GM18499 (cell line): ENCODE results near the gene DUSP6.

Source experiments
- ATAC-seq: cut with Tn5 transposase; IDR thresholded peaks from one replicate; pipeline ENCODE4 v1.9.1; 2021; ENCODE audit warnings: moderate number of reproducible peaks; ENCODE audit not compliant: insufficient read depth, unreplicated experiment

Gene DUSP6

DNA sequence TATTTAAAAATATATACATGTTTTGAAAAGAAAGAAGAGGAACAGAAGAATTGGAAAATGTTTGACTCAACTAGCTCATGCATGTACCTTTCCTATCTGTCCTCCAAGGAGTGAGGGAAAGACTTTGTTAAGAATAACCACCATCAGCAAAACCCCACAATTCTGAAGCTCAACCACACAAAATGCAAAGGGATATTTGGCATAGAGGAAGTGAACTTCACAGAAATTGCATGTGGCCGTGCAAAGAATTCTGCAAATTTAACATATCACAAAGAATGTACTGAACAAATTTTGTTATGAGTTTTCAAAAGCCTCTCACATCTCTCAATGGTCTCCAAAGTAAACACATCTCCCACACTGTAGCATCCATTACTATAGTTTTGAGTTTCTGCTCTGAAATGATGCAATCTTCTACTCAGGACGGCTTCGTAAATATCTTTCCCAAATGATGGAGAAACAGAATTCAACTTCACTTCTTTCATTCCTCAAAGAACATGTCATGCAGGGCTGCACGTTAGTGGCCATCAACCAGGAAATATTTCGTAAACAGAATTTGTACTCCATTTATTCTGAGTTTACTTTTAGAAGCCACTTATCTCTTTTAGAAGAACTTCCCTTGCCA, 17.6 kb downstream of the DUSP6 start:
- ATAC-seq = no peak

- ATAC-seq = no peak
Measured at GRCh38 chr12:89333564-89334252, 18.6 kb downstream of the DUSP6 start.

DNA sequence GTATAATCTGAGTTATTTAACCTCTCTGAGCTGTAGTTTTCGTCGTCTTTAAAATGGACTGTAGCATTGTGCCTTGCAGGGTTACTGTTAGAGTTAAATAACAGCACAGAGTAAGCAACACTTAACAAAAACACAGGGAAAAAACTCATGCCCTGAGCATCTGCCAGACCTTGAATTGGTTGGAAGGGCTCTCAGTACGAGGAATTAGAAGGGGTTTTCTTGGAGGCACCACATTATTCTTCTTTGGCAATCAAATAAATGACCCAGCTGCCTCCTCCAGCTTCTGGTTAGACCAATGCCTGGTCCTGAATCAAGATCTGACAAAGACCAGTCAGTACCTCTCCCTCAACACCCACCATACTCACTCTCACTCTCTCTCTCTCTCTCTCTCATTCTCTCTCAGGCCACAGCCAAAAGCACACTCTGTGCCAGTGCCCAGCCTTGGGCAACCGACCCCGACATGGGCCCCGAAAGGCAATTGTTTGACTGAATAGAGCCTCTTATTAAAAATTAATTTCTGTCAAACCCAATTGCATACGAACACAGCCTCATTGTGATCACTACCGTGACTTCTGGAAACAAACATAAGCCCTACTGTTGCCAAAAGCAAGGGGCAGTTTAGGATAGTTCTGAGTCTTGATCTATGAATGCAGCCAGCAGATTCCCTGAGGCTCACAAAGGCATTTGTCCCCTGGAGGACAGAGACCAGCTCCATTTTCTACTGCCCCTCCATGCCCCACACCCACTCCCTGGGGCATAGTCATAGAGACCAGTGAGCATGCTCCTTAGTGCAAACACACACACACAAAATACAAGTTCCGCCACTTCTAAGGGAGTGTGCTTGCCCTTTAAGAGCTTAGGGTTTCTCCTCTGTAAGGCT, 23.9 kb downstream of the DUSP6 start:
- no peak for ATAC-seq

DNA sequence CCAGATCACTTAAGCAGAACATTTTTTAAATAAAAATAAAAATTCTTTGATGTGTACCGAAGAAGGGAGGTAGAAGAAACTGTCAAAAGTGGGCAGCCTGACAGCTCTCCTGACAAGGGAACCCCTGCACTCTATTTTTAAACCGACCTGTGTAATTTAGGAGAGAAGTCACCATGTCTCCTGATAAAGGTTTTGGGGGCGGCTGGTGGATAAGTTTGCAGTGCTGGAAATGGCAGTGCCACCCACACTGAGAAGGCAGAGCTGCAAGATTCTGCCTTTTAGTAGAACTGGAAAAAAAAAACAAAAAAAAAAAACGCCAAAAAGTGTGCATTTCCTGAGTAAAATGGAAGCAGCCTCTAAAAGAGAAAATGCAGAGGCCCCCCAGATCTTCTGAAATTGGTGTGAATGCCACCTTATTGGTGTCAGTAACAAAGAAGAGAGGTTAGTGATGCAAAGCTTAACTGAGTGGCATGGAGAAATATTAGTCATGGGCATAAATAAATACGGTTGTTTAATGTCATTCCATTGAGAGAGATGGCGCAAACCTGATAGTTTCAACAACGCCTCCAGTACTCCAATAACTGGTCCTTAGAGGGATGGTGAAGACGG, 24.7 kb downstream of the DUSP6 start:
- no peak for ATAC-seq

DNA sequence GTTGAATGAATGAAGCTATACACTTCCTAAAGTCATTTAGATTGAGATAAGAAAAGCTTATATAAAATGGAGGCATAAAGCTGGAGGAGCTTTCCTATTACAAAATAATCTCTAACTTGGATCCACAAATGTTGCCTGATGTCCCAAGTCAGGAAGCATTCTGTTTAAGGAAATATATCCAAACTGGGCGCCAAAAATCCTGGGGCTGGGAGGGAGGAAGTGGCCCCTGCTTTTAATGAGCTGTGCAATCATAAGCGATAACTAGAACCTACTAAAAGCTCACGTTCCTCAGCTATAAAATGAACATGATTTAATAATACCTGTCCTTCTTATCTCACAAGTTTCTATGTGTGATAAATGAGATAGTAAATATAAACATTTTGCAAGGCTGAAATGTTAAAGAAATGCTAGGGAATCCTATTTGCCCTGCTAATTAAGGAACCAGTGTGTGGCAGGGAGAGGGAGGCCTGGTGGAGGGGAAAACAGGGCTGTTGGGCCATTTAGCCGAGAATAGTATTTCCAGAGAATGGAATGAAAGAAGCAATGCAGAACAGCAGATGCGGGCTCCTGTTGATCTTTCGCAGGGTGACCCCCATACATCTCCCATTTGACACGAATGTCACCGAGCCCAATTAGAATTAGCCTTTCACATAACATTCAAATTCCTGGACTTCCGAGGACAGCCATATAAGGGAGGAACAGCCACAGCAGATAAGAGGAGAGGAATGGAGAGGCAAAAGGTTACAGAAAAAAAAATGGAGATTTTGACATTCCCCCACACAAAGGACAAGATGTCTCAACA, 25.9 kb downstream of the DUSP6 start:
- no peak for ATAC-seq

DNA sequence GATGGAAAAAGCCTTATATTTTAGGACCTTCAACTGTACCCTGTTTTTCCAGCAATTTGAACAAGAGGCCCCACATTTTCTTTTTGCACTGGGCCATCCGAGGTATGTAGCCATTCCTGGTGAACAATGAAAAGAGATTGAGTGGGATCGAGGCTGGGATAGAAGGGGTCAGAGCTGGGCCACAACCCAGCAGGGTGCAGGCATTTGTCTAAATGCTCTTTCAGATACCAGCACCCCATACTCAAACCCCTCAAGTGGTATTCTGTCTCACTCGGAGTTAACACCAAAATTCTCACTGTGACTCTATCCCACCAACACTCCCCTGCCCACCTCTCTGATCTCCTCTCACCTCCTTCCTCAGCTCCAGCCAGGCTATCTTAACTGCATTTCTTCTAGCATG, 26.8 kb downstream of the DUSP6 start:
- no peak for ATAC-seq

- no peak for ATAC-seq
Measured at GRCh38 chr12:89324437-89324836, 27.9 kb downstream of the DUSP6 start.

- ATAC-seq = no peak
Measured at GRCh38 chr12:89323568-89324218, 28.6 kb downstream of the DUSP6 start.

- ATAC-seq = no peak
Measured at GRCh38 chr12:89320735-89321134, 31.6 kb downstream of the DUSP6 start.

GRCh38 chr12:89319606-89320005, 32.7 kb downstream of the DUSP6 start:
- no peak for ATAC-seq

GRCh38 chr12:89319122-89319521, 33.2 kb downstream of the DUSP6 start:
- no peak for ATAC-seq

DNA sequence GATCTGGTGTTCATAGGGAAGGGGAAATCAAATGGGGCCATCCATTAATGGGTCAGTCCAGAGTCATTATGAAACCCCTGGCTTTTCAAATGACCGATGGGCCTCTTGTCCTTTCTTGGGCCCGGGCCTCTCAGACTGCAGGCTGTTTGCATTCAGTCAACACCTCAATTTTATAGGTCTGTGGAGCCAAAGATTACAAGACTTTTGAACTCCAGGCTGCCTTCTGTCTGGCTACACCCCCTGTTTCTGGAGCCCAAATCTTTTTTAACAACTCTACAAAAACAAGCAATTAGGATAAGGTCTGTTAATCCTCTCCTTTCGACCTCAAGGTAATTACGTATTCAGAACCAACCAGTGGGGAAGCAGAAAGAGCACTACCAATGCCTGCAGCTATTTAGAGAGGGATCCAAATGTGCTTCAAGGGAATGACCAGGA, 35.6 kb downstream of the DUSP6 start:
- no peak for ATAC-seq

DNA sequence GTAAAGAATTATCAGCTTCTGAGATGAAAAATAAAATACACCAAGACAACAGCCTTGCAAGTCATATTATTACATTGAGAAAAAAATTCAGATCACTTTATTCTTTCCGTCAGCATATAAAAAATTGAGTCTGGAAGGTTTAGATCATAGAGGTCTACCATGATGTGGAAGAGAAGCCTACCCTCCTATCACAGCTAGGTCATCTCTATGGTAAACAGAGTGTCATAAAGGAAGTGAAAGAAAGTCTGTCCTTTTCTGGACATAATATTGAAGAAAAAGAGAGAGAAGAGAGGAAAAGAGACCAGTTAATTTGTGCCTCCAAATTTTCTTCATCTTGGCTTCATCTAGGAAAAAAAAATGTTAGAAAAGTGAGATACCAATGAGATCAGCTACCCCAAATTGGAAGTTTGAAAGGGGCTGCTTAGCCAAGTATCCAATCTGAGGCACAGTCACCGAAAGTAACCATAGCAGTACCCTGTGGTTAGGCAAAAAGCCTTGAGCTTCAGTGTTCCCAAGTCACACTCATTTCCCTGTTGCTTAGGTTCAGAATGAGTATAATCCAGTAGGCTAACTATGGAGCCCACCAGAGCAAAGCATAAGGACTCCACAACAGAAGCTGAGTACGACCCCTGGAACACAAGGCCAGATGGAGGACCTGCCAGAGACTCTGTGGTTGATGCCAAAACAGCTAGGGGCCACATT, 38.1 kb downstream of the DUSP6 start:
- ATAC-seq = no peak

GRCh38 chr12:89311703-89312293, 40.5 kb downstream of the DUSP6 start:
- ATAC-seq = no peak

- ATAC-seq = no peak
Measured at GRCh38 chr12:89309815-89310214, 42.5 kb downstream of the DUSP6 start.

DNA sequence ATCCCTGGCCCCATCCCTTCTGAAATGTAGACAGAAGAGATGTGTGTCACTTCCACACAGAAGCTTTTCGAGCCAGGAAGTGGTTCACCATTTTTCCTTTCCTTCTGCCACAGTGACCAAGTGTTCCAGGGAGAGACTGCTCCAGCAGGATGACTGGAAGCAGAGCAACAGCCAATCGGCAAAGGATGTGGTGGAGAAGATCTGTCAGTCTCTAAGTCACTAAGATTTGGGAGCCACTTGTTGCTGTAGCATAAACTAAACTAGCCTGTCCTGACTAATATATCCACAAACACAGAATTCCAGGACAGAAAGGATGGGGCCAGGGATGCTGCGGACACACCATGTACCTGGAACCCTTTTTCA, 42.9 kb downstream of the DUSP6 start:
- no peak for ATAC-seq

DNA sequence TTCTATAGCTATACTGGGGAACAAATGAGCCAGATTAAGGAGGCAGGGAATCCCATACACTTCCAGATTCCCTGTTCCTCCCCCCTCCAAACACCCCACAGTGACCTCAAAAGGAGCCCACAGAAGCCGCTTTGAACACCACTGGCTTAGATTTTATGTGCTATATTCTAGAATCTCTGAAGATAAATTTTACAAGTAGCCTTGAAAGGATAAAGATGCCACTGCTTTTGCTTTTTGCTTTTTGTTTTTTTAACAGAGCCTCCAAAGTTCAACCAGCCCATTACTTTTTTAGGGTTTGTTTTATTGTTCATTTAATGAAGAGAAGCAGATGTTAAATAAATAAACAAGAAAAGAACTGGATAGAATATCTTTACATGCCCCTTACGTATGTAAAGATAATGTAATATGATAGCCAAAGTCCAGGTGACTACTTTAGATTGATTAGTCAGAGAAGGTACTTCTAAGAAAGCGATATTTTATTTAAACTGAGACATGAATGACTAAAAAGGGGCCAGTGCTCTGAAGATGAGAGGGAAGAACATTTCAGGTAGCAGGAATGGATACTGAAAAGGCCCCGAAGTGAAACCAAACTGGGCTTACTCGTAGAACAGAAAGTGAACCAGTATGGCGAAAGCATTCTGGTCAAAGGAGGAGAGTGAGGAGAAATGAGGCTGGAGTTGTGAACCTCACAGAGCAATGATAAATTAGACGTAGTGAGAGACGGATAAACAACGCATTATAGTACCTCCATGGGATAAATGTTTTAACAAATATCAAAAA, 44.6 kb downstream of the DUSP6 start:
- no peak for ATAC-seq
